Measurements from ENCODE around the gene ERMARD.

The ERMARD gene

GRCh38 chr6:169751242-169752073 is at the start of gene ERMARD, which contains the start of gene DYNLT2:
ERMARD (plus strand) TSS chr6:169751622; CDS start chr6:169751658, 36 bp downstream.
DYNLT2 (minus strand) TSS chr6:169751572; CDS start chr6:169751458, 114 bp downstream.
- DNase-seq, result peak; percentile 91

- DNase-seq, result peak; percentile 94
Measured at GRCh38 chr6:169701954-169702839, 49.2 kb upstream of the ERMARD start, which contains the start of the genes C6orf120 and WDR27. C6orf120 (plus strand) TSS chr6:169702126; CDS start chr6:169702460, 334 bp downstream. WDR27 (minus strand) TSS chr6:169702029; CDS start chr6:169689005, 13,024 bp downstream.

- DNase-seq, result no peak
Measured at GRCh38 chr6:169702840-169703246, 48.6 kb upstream of the ERMARD start.

GRCh38 chr6:169707772-169708171 is 43.6 kb upstream of the ERMARD start:
- no peak for DNase-seq

GRCh38 chr6:169709293-169709692 is 42.1 kb upstream of the ERMARD start:
- DNase-seq, result no peak

DNA sequence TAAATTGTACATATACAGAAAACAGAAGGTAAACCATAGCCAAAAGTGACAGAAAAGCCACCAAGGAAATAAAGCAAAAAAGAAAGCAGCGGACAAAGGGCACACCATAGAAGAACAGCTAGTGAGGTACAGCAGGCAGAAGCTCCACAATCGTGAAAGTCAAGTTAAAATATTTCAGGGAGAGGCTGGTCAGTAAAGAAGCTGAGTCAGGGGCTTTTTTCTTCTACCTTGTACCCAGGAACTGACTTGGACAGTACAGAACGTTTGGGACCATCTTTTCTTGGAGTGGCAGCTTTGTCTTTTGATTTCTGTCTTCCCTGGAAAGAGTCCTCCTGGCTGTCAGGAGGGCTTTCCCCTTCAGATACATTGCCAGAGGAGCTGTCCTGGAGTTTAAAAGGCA is 41.4 kb upstream of the ERMARD start:
- no peak for DNase-seq

GRCh38 chr6:169714178-169714577 is 37.2 kb upstream of the ERMARD start:
- no peak for DNase-seq

DNA sequence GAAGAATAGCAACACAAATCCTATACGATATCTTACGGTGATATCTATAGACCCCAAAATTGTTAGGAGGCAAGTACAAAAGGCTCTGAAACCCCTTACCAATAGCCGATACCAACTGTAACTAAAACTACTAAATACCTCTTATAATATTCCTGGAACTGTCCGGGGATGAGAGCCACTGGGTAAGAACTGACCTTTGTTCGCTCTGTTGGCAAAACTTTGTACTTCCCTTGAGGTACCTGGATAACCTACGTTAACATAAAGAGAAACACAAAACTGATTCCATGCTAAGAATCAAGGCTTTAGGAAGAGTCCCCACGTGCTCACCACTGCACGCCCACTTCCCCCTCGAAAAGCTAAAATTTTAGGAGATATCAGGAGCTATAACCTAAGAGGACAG is 36.8 kb upstream of the ERMARD start:
- DNase-seq, result no peak

- DNase-seq, result no peak
Measured at GRCh38 chr6:169719117-169719516, 32.3 kb upstream of the ERMARD start.

GRCh38 chr6:169720207-169720855 is 31.1 kb upstream of the ERMARD start:
- DNase-seq, result no peak

- DNase-seq, result no peak
Measured at GRCh38 chr6:169722362-169723199, 28.8 kb upstream of the ERMARD start.

DNA sequence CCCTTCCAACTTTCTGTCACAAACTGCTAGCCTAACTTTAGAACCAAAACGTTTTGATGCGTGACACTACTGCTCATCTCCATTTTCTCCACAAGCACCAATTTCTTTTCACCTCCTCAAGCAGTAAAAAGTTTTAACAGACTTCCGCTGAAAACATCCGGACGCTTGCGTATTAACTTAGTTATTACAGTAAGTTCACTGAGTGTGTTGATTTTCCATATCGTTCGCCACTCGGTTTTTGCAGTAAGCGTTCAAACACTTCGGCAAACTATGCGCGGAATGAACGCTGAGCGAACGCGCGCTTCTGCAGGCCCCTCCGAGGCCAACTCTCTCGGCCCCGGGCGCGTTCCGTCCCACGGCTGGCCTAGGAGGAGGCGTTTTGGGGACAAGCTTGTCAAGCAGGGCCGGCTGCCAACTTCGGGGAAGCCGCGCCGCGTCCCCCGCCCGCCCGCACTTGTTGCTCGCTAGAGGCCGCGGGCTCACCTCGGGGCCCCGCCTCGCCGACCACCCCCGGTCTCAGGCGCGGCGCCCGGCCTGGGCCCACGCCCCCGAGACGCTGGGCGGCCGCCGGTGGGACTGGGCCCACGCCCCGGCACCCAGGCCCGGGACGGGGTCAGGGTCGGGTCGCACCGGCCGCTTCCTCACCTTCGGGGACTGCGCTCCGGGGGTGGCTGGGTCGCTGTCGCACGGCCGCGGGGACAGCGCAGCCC is 28.1 kb upstream of the ERMARD start:
- no peak for DNase-seq

GRCh38 chr6:169723991-169724493 is 27.4 kb upstream of the ERMARD start:
- no peak for DNase-seq

GRCh38 chr6:169724494-169725124 is 26.8 kb upstream of the ERMARD start, which contains the start of gene PHF10:
PHF10 (minus strand) TSS chr6:169724500; CDS start chr6:169723931, 569 bp downstream.
- no peak for DNase-seq

- no peak for DNase-seq
Measured at GRCh38 chr6:169725125-169726048, 26.0 kb upstream of the ERMARD start.

DNA sequence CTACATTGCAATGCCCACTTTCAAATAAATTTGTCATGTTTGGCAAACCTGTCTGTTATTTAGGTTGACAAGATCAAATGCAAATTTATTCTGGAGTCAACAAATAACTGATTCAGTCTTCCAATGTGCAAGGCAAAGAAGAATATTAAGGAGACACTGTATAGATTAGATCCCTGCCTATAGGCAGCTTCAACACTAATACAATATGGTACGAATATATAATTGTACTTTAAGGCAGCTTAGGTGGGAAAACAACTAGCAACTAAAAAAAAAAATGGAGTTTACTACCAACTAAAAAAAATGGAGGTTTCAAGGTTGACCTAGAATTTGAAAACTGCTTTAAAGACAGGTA is 25.4 kb upstream of the ERMARD start:
- DNase-seq, result no peak

DNA sequence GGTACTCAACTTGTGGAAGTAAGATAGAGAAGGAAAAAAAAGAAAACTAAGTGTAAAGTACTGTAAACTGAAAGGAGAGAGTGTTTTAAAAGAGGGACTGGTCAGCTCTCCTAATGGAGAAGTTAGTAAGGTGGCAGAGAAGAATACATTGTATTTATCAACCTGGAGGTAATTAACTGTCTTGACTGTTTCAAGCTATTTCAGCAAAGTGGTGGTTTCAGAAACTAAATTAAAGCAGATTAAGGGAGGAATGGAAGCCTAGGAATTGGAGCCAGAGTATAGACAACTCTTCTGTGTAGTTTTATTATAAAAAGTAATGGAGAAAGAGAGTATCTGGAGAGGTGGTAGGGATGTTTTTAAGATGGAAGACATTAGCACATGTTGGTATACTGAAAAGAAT is 24.5 kb upstream of the ERMARD start:
- DNase-seq, result no peak

DNA sequence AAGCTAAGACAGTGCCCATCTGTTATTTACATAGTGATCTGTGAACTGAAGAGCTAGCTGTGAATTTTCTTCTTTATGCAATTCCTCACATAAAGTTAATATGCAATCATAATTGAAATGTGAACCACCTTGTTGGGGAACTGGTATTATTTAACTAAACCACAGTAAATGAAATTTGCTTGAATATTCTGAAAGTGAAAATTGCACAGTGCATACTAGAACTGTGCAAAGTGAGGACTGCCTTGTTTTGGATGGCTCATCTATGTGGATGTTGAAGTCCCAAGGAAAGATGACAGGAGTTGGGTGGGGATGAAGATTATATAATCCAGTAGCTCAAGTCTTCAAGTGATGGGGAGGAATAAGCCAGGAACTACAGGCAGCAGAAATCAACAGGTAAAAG is 21.5 kb upstream of the ERMARD start:
- no peak for DNase-seq

DNA sequence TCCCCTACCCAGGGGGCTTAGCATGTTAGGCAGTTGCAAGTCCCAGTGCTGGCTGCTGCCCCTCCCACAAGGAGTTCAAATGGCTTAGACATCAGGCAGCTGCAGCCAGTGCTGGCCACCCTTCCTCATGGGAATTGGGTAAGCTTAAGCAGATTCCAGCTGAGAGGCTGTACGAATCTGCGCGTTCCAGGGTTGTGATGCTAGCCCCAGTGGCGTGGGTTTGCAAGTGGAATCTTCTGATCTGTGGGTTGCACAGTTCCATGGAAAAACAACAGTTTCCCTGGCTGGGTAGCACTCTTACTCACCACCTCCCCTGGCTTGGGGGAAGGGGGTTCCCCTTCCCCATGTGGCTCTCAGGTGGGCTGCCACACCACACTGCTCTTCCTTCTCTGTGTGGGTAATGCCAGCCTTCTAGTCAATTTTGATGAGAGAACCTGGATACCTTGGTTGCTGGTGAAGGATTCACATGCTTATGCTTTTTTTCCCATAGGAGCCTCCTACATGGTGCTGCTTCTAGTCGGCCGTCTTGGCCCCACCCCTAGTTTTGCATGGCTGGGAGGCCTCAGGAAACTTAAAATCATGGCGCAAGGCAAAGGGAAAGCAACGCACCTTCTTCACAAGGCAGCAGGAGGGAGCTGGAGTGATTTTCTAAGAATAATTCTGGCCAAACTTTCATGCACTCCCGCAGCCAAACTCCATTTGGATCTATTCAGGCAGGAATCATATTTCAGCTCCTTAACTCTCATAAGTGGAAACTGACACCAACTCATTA is 13.0 kb upstream of the ERMARD start:
- DNase-seq, result no peak

Measured in amniotic stem cell (primary cell).